Cardiac ventricle fibroblast (primary cell): ENCODE results near the gene ZBTB20. TPM values are rescaled to one million over a fixed set of nuclear protein-coding genes. Genes with fewer than 3 reads are reported as not detected.

Experiments used
- total RNA-seq: library from RNA; depleted of rRNA; stranded (reverse); fragments of >200 nt; gene quantifications from 2 replicates; pipeline ENCODE4 v1.2.3, GENCODE V29; 2015

ZBTB20 gene
- 27.1 and 34.1 TPM in 2 replicates for total RNA-seq

DNA sequence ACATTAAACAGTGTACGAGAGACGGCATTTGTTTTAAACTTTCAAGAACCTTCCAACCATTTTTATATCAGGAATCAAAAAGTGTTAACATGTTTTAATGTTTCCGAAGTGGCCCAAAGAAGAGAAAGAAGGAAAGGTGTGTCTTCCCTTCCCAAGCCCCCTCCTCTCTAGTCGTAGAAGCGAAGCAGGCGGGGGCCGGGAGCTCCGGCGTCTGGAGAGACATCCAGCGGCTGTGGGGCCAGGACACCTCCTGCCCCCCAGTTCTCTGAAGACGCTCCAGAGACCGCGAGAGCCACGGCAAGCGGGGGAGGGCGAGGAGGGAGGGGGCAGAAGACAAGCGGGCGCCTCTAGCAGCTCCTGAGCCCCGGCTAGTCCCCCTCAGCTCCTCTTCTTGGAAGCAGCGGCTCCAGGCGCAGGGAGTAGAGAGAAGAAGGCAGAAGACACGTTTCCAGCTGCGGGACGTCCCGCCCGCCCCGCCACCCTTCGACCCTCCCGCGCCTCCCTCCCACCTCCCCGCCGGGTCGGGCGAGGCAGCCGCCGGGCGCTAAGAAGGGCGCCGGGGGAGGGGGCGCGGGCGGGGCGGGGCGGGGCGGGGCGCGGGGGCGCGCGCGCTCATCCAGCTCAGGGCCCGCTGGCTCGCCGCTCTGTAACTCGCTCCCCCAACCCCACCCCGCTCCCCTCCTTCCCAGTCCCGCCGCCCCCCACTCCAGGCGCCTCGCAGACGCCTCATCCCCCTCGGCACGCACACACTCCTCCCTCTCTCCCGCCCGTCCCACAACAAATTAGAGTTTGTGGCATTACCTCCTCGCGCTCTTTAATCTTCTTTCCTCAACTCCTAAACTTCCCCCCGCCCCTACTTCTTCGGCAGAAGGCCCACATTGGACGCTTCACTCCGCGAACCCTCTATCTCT, at the start of gene ZBTB20:
ZBTB20 (minus strand) TSS at position 871 of the 911 bp plus-strand sequence.

DNA sequence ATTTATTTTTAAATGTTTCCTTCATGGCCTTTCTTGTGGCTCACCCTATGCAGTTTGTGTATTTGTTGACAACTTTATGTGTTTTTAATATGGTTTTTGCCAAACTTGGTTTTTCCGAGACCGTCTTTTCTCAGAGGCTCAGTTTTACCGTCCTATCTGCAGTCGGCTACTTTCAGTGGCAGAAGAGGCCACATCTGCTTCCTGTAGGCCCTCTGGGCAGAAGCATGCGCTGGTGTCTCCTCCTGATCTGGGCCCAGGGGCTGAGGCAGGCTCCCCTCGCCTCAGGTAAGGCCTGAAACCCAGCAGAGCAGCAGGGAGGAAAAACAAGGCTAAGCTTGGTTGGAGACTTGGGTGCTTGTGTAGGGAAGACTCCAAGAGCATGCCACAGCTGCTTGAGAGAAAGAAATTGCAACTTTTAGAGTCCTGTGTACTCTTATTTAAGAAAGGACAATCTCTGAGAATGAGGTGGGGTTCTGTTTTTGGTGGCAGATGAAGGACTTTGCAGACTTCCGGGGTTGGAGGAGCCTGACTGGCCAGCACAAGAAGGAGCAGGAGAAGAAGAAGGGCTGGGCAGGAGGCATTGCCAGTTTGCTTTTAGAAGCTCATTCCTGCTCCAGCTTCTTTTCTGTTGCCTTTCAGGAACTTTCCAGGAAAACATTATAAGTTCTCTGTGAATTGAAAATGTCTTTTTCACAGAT, 853.1 kb downstream of the ZBTB20 start, which contains the start of gene TIGIT:
TIGIT (plus strand) TSS at position 191 of the 698 bp plus-strand sequence; CDS start at position 225, 34 bp downstream.

